Mesenchymal stem cell (in vitro differentiated cells and primary cell): ENCODE data around the gene RGS11.
"Not testable (repeated sequence)": the region's sequence is repeated elsewhere in the genome, so short reads cannot be mapped to it uniquely, and the experiment has no call there.

Experiments
- DNase-seq: peaks from one replicate; pipeline ENCODE4 v3.0.0-alpha.2; 2013
- H2AFZ ChIP-seq: one replicate; pipeline ENCODE4 v1.6.1; 2013; ENCODE audit warnings: low read depth, mild to moderate bottlenecking, control low read depth, inconsistent platforms, low read length, moderate library complexity
- H2AK5ac ChIP-seq: 2 replicates; pipeline ENCODE4 v1.6.1; 2013; ENCODE audit warnings: low read length, moderate library complexity, mild to moderate bottlenecking, inconsistent platforms; ENCODE audit not compliant: severe bottlenecking
- H2BK120ac ChIP-seq: one replicate; pipeline ENCODE4 v1.6.1; 2013; ENCODE audit warnings: low read depth, mild to moderate bottlenecking, inconsistent platforms, low read length, moderate library complexity
- H2BK12ac ChIP-seq, 2 experiments: one replicate each; pipeline ENCODE4 v1.6.1; 2013; ENCODE audit warnings: inconsistent platforms in 2 of 2, low read length in 2 of 2, mild to moderate bottlenecking in 2 of 2, moderate library complexity in 2 of 2, control low read depth in 1 of 2
- H2BK15ac ChIP-seq: one replicate; pipeline ENCODE4 v1.6.1; 2013; ENCODE audit warnings: mild to moderate bottlenecking, low read depth, inconsistent platforms; ENCODE audit not compliant: poor library complexity, severe bottlenecking
- H2BK5ac ChIP-seq: 2 replicates; pipeline ENCODE4 v1.6.1; 2013; ENCODE audit warnings: low read depth, mild to moderate bottlenecking, low read length, control low read depth, inconsistent platforms; ENCODE audit not compliant: poor library complexity, severe bottlenecking
- H3K14ac ChIP-seq, 2 experiments: one replicate each; pipeline ENCODE4 v1.6.1; 2013; ENCODE audit warnings: inconsistent platforms in 2 of 2, low read length in 2 of 2, control low read depth in 1 of 2, mild to moderate bottlenecking in 1 of 2, moderate library complexity in 1 of 2
- H3K18ac ChIP-seq, 2 experiments: one replicate each; pipeline ENCODE4 v1.6.1; 2013; ENCODE audit warnings: inconsistent platforms in 2 of 2, low read length in 2 of 2, control low read depth in 1 of 2, low read depth in 1 of 2, mild to moderate bottlenecking in 1 of 2
- H3K23ac ChIP-seq, 2 experiments: one replicate each; pipeline ENCODE4 v1.6.1; 2013; ENCODE audit warnings: inconsistent platforms in 2 of 2, low read length in 2 of 2, mild to moderate bottlenecking in 2 of 2, moderate library complexity in 2 of 2, control low read depth in 1 of 2
- H3K27ac ChIP-seq: 2 replicates; pipeline ENCODE4 v1.5.1; 2013; ENCODE audit warnings: mild to moderate bottlenecking, moderate library complexity, low read length, control low read depth, inconsistent platforms; ENCODE audit not compliant: poor library complexity, severe bottlenecking
- H3K27me3 ChIP-seq, 2 experiments: 2 replicates each; pipeline versions ENCODE4 v1.6.1 to v1.7.0; 2013; ENCODE audit warnings: low read length in 2 of 2, mild to moderate bottlenecking in 2 of 2, moderate library complexity in 2 of 2, control low read depth in 1 of 2, inconsistent platforms in 1 of 2; ENCODE audit not compliant: control insufficient read depth in 1 of 2, insufficient read depth in 1 of 2
- H3K36me3 ChIP-seq, 2 experiments: 2 replicates each; pipeline versions ENCODE4 v1.6.1 to v1.7.0; 2013; ENCODE audit warnings: low read length in 2 of 2, control low read depth in 1 of 2, inconsistent platforms in 1 of 2, low read depth in 1 of 2, mild to moderate bottlenecking in 1 of 2; ENCODE audit not compliant: insufficient read depth in 2 of 2, control insufficient read depth in 1 of 2
- H3K4ac ChIP-seq, 2 experiments: one replicate each; pipeline ENCODE4 v1.6.1; 2013; ENCODE audit warnings: inconsistent platforms in 2 of 2, low read length in 2 of 2, mild to moderate bottlenecking in 2 of 2, moderate library complexity in 2 of 2, control low read depth in 1 of 2, low read depth in 1 of 2
- H3K4me1 ChIP-seq: 2 replicates; pipeline ENCODE4 v1.6.1; 2013; ENCODE audit warnings: low read depth, low read length, control low read depth; ENCODE audit not compliant: control insufficient read depth, insufficient read depth
- H3K4me2 ChIP-seq: 2 replicates; pipeline ENCODE4 v1.6.1; 2013; ENCODE audit warnings: low read length, mild to moderate bottlenecking, inconsistent platforms; ENCODE audit not compliant: poor library complexity, severe bottlenecking
- H3K4me3 ChIP-seq, 2 experiments: 2 replicates each; pipeline versions ENCODE4 v1.5.1 to v1.7.0; 2013; ENCODE audit warnings: low read length in 2 of 2, mild to moderate bottlenecking in 2 of 2, control low read depth in 1 of 2, low read depth in 1 of 2; ENCODE audit not compliant: insufficient read depth in 1 of 2
- H3K79me1 ChIP-seq: replicated peaks from 2 replicates; pipeline ENCODE4 v1.6.1; 2013; ENCODE audit warnings: mild to moderate bottlenecking, control low read depth, low read length, inconsistent platforms; ENCODE audit not compliant: poor library complexity, severe bottlenecking
- H3K9ac ChIP-seq: 2 replicates; pipeline ENCODE4 v1.7.0; 2013; ENCODE audit warnings: mild to moderate bottlenecking, low read length, moderate library complexity
- H3K9me3 ChIP-seq: 2 replicates; pipeline ENCODE4 v1.7.0; 2013; ENCODE audit warnings: mild to moderate bottlenecking, low read length; ENCODE audit not compliant: control insufficient read depth
- H4K8ac ChIP-seq: one replicate; pipeline ENCODE4 v1.6.1; 2013; ENCODE audit warnings: inconsistent platforms, mild to moderate bottlenecking, low read length, moderate library complexity
- H4K91ac ChIP-seq: one replicate; pipeline ENCODE4 v1.6.1; 2013; ENCODE audit warnings: mild to moderate bottlenecking, low read length, inconsistent platforms
- WGBS: methylation state at CpG from one replicate; pipeline ENCODE4 v1.1.7; 2013; ENCODE audit warnings: mixed read lengths; 5-methylcytosine and 5-hydroxymethylcytosine counted together

Gene RGS11

GRCh38 chr16:267562-267961, 8.2 kb downstream of the RGS11 start:
- peaks cover 20 to 35% of the 10 kb centered on the region in 2 experiments for H3K36me3 ChIP-seq
- not testable (repeated sequence) for H3K4ac ChIP-seq, H3K4me2 ChIP-seq, H2AFZ ChIP-seq, H4K91ac ChIP-seq, H3K18ac ChIP-seq, H3K4me1 ChIP-seq, H3K27ac ChIP-seq, H3K9ac ChIP-seq, H2BK5ac ChIP-seq, H3K4me3 ChIP-seq, H4K8ac ChIP-seq, H2BK12ac ChIP-seq, H2BK15ac ChIP-seq, H3K79me1 ChIP-seq, DNase-seq, H2BK120ac ChIP-seq, H3K9me3 ChIP-seq, H3K23ac ChIP-seq, H2AK5ac ChIP-seq
- H3K27me3 ChIP-seq: peaks cover 0 to 25% of the 10 kb centered on the region in 2 experiments
- H3K14ac ChIP-seq: peak overlapping the region in 1 of 2 experiments; percentile 59
- WGBS: 95% methylated on average over 17 of the region's 17 CpGs

DNA sequence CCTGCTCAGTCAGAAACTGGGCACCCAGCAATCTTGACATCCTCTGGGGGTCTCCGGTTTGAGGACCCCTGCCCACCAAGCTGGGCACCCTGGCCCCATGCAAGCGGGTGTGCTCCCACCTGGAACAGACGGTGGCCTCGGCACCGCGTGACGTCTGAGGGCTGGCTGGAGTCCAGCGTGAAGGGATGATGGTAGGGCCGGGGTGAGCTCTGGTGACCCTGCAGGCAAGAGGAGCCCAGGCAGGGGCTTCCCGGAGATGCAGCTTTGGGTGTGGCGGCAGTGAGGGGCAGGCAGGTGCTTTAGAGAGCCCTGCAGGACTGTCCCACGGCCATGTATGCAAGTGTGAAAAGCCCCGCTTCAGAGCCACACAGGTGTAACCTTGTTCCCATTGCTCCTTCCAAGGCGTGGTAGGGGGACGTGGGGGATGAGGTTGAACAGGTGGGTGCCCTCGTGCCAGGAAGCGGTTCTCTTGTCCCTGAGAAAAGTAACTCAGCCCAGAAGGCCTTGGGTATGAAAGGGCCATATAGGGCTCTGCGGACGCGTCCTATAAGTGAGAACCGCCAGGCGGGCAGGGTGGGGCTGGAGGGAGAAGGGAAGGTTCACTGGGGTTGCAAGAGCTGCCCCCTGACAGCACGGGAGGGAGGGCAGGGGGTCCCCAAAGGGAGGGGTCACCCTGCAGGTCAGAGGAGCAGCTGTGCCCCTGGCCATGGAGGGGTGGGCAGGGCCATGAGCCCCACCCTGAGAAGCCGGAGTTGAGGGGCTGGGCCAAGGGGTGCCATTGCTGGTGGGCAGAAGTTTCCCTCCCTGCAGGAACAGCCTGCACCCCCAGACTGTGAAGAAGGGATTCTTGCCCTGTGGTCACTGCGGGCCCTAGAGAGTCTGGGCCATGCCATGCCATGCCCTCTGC, 9.2 kb downstream of the RGS11 start:
- H3K27ac ChIP-seq: no peak overlapping the region
- no peak overlapping the region for H3K14ac ChIP-seq
- H2BK120ac ChIP-seq: no peak overlapping the region
- H4K91ac ChIP-seq: peak overlapping the region; percentile 52
- no peak overlapping the region for H2AFZ ChIP-seq
- H3K27me3 ChIP-seq: peaks cover 0 to 22% of the 10 kb centered on the region in 2 experiments
- WGBS: 91% methylated on average over 25 of the region's 25 CpGs
- H3K36me3 ChIP-seq: peaks cover 30 to 46% of the 10 kb centered on the region in 2 experiments
- peak overlapping the region; percentile 24 for H4K8ac ChIP-seq
- DNase-seq: no peak
- no peak overlapping the region for H3K18ac ChIP-seq
- H3K79me1 ChIP-seq: no peaks in the 10 kb centered on the region
- no peaks in the 10 kb centered on the region for H3K9me3 ChIP-seq
- no peak overlapping the region for H3K9ac ChIP-seq
- H2BK5ac ChIP-seq: no peak overlapping the region
- H3K4ac ChIP-seq: no peak overlapping the region
- H3K4me3 ChIP-seq: no peak overlapping the region
- H3K4me1 ChIP-seq: peaks cover 3% of the 10 kb centered on the region
- H2AK5ac ChIP-seq: no peak overlapping the region
- no peak overlapping the region for H3K23ac ChIP-seq
- no peak overlapping the region for H2BK15ac ChIP-seq
- H3K4me2 ChIP-seq: no peak overlapping the region
- no peak overlapping the region for H2BK12ac ChIP-seq

GRCh38 chr16:265711-266110, 10.0 kb downstream of the RGS11 start:
- H3K4me2 ChIP-seq: no peak overlapping the region
- H2BK5ac ChIP-seq: no peak overlapping the region
- peaks cover 0 to 16% of the 10 kb centered on the region in 2 experiments for H3K27me3 ChIP-seq
- H3K4me1 ChIP-seq: peaks cover 3% of the 10 kb centered on the region
- no peak overlapping the region for H2BK120ac ChIP-seq
- no peak overlapping the region for H3K4me3 ChIP-seq
- no peaks in the 10 kb centered on the region for H3K79me1 ChIP-seq
- H3K23ac ChIP-seq: no peak overlapping the region
- no peak overlapping the region for H3K27ac ChIP-seq
- H2AK5ac ChIP-seq: no peak overlapping the region
- no peak overlapping the region for H3K9ac ChIP-seq
- H4K91ac ChIP-seq: peak overlapping the region; percentile 24
- H3K4ac ChIP-seq: no peak overlapping the region
- H4K8ac ChIP-seq: no peak overlapping the region
- H3K18ac ChIP-seq: no peak overlapping the region
- WGBS: 86% methylated on average over 12 of the region's 12 CpGs
- H3K36me3 ChIP-seq: peaks cover 37 to 54% of the 10 kb centered on the region in 2 experiments
- H3K9me3 ChIP-seq: no peaks in the 10 kb centered on the region
- no peak overlapping the region for H3K14ac ChIP-seq
- no peak for DNase-seq
- no peak overlapping the region for H2AFZ ChIP-seq
- H2BK15ac ChIP-seq: no peak overlapping the region
- no peak overlapping the region for H2BK12ac ChIP-seq

DNA sequence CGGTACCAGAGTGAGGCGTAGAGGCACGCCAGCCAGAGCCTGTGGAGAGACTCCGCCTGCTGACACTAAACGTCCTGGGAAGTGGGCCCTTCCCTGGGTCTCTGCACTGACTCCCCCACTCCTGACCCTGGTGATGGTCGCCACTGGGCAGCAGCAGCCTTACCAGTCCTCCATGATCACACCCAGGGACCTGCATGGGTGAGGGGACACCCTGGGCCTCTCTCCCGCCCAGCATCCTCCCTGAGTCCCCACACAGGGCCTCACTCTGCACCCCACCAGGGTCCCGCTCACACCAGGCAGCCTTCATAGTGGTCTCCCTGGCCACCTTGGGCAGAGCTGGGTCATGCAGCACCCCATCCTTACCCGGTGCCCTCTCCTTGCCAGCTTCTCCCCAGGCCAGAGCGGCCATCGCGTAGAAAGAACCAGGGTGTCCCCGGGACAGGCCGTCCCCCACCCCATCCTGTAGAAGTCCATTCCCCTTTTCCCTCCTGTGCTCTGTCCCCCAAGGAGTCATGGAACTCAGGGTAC, 10.7 kb downstream of the RGS11 start:
- no peak overlapping the region for H3K4me2 ChIP-seq
- no peaks in the 10 kb centered on the region for H3K79me1 ChIP-seq
- no peak overlapping the region for H2AK5ac ChIP-seq
- H3K18ac ChIP-seq: no peak overlapping the region
- DNase-seq: no peak
- H3K4ac ChIP-seq: no peak overlapping the region
- no peak overlapping the region for H4K8ac ChIP-seq
- no peak overlapping the region for H2BK5ac ChIP-seq
- H3K36me3 ChIP-seq: peaks cover 43 to 60% of the 10 kb centered on the region in 2 experiments
- H2BK12ac ChIP-seq: no peak overlapping the region
- no peak overlapping the region for H2BK120ac ChIP-seq
- no peak overlapping the region for H3K27ac ChIP-seq
- H2AFZ ChIP-seq: no peak overlapping the region
- H4K91ac ChIP-seq: peak overlapping the region; percentile 24
- WGBS: 95% methylated on average over 14 of the region's 14 CpGs
- H3K9ac ChIP-seq: no peak overlapping the region
- no peak overlapping the region for H3K4me3 ChIP-seq
- peaks cover 3% of the 10 kb centered on the region for H3K4me1 ChIP-seq
- no peak overlapping the region for H3K14ac ChIP-seq
- no peaks in the 10 kb centered on the region for H3K9me3 ChIP-seq
- H3K27me3 ChIP-seq: peaks cover 0 to 11% of the 10 kb centered on the region in 2 experiments
- no peak overlapping the region for H2BK15ac ChIP-seq
- no peak overlapping the region for H3K23ac ChIP-seq
